Right kidney (tissue), 1 donor: Measurements from ENCODE around the gene TMEM38A.
"Not testable (repeated sequence)": the region's sequence is repeated elsewhere in the genome, so short reads cannot be mapped to it uniquely, and the experiment has no call there.

Experiments
- DNase-seq: peaks from one replicate; pipeline ENCODE4 v3.0.0-alpha.2; 2016

TMEM38A gene

GRCh38 chr19:16676101-16676798 is 15.3 kb downstream of the TMEM38A start:
- no peak for DNase-seq

- no peak for DNase-seq
Observed at GRCh38 chr19:16677055-16677454, 16.1 kb downstream of the TMEM38A start.

GRCh38 chr19:16678498-16678897 is 17.6 kb downstream of the TMEM38A start:
- no peak for DNase-seq

- DNase-seq: no peak
Observed at GRCh38 chr19:16679811-16680210, 18.9 kb downstream of the TMEM38A start.

GRCh38 chr19:16682539-16682938 is 21.6 kb downstream of the TMEM38A start:
- no peak for DNase-seq

- DNase-seq: no peak
Observed at GRCh38 chr19:16684216-16684615, 23.3 kb downstream of the TMEM38A start.

GRCh38 chr19:16688084-16688483 is 27.1 kb downstream of the TMEM38A start:
- DNase-seq: no peak

GRCh38 chr19:16698914-16699313 is 38.0 kb downstream of the TMEM38A start:
- DNase-seq: no peak

- no peak for DNase-seq
Observed at GRCh38 chr19:16702123-16702522, 41.2 kb downstream of the TMEM38A start.

GRCh38 chr19:16703677-16704076 is 42.7 kb downstream of the TMEM38A start:
- no peak for DNase-seq

GRCh38 chr19:16710870-16711269 is 49.9 kb downstream of the TMEM38A start:
- not testable (repeated sequence) for DNase-seq

GRCh38 chr19:16712295-16712694 is 51.4 kb downstream of the TMEM38A start:
- DNase-seq: not testable (repeated sequence)

GRCh38 chr19:16714702-16715287 is 53.9 kb downstream of the TMEM38A start:
- peak; percentile 20 for DNase-seq

GRCh38 chr19:16715611-16716010 is 54.7 kb downstream of the TMEM38A start:
- no peak for DNase-seq

GRCh38 chr19:16721051-16721450 is 60.1 kb downstream of the TMEM38A start:
- DNase-seq: no peak

GRCh38 chr19:16722591-16722990 is 61.7 kb downstream of the TMEM38A start:
- no peak for DNase-seq

- no peak for DNase-seq
Observed at GRCh38 chr19:16726916-16727315, 66.0 kb downstream of the TMEM38A start.

GRCh38 chr19:16735650-16736266 is 74.8 kb downstream of the TMEM38A start:
- DNase-seq: not testable (repeated sequence)

- no peak for DNase-seq
Observed at GRCh38 chr19:16736709-16737108, 75.8 kb downstream of the TMEM38A start.

- DNase-seq: no peak
Observed at GRCh38 chr19:16737911-16738310, 77.0 kb downstream of the TMEM38A start.

GRCh38 chr19:16739546-16739945 is 78.6 kb downstream of the TMEM38A start:
- DNase-seq: no peak
